Stimulated activated memory B cell treated with anti-CD40 and anti-IgM and Interleukin-4, amounts not matched to agents 10 μg/mL and 1 μg/mL and 100 μg/mL, for 72 hours (primary cell): ENCODE results near the gene STX12.
"Not testable (repeated sequence)": the region's sequence is repeated elsewhere in the genome, so short reads cannot be mapped to it uniquely, and the experiment has no call there.

Source experiments
- ATAC-seq: fragments of 150-1000 bp; cut with Tn5 transposase; 2 replicates; pipeline ENCODE4 v1.10.0; 2021
- H3K27ac Mint-ChIP-seq: one replicate; pipeline ENCODE4 v1.8.0; 2022; ENCODE audit warnings: mild to moderate bottlenecking, mixed read lengths
- H3K27me3 Mint-ChIP-seq: one replicate; pipeline ENCODE4 v1.8.0; 2022; ENCODE audit warnings: mixed read lengths
- H3K36me3 Mint-ChIP-seq: one replicate; pipeline ENCODE4 v1.8.0; 2022; ENCODE audit warnings: mixed read lengths
- H3K4me1 Mint-ChIP-seq: one replicate; pipeline ENCODE4 v1.8.0; 2022; ENCODE audit warnings: mixed read lengths
- H3K4me3 Mint-ChIP-seq: one replicate; pipeline ENCODE4 v1.8.0; 2022; ENCODE audit warnings: mild to moderate bottlenecking, moderate library complexity, mixed read lengths
- H3K9me3 Mint-ChIP-seq: one replicate; pipeline ENCODE4 v1.8.0; 2022; ENCODE audit warnings: mixed read lengths

STX12 gene

GRCh38 chr1:27763358-27763757, 9.7 kb upstream of the STX12 start:
- Mint-ChIP-seq H3K27me3 (no peaks in the 10 kb centered on the region), H3K9me3 (no peaks in the 10 kb centered on the region), H3K4me1 (no peaks in the 10 kb centered on the region), H3K27ac (no peak overlapping the region), H3K36me3 (peaks cover 13% of the 10 kb centered on the region), H3K4me3 (no peak overlapping the region)
- no peak for ATAC-seq

- Mint-ChIP-seq H3K27ac (no peak overlapping the region), H3K4me1 (peaks cover 6% of the 10 kb centered on the region), H3K27me3 (no peaks in the 10 kb centered on the region), H3K9me3 (no peaks in the 10 kb centered on the region), H3K4me3 (no peak overlapping the region), H3K36me3 (peaks cover under 1% of the 10 kb centered on the region)
- ATAC-seq: no peak
Observed at GRCh38 chr1:27770293-27770830, 2.7 kb upstream of the STX12 start.

GRCh38 chr1:27772036-27772931, 735 bp upstream of the STX12 start:
- peak overlapping the region; percentile 93 for H3K27ac Mint-ChIP-seq
- no peaks in the 10 kb centered on the region for H3K9me3 Mint-ChIP-seq
- peaks cover 13% of the 10 kb centered on the region for H3K36me3 Mint-ChIP-seq
- H3K4me1 Mint-ChIP-seq: peaks cover 22% of the 10 kb centered on the region
- ATAC-seq: no peak
- no peaks in the 10 kb centered on the region for H3K27me3 Mint-ChIP-seq
- H3K4me3 Mint-ChIP-seq: peak overlapping the region; percentile 90

- no peaks in the 10 kb centered on the region for H3K9me3 Mint-ChIP-seq
- peak overlapping the region; percentile 93 for H3K27ac Mint-ChIP-seq
- H3K4me1 Mint-ChIP-seq: peaks cover 25% of the 10 kb centered on the region
- H3K27me3 Mint-ChIP-seq: no peaks in the 10 kb centered on the region
- peak; percentile 40 for ATAC-seq
- H3K36me3 Mint-ChIP-seq: peaks cover 15% of the 10 kb centered on the region
- peak overlapping the region; percentile 90 for H3K4me3 Mint-ChIP-seq
Observed at GRCh38 chr1:27773826-27774445, 917 bp downstream of the STX12 start.

DNA sequence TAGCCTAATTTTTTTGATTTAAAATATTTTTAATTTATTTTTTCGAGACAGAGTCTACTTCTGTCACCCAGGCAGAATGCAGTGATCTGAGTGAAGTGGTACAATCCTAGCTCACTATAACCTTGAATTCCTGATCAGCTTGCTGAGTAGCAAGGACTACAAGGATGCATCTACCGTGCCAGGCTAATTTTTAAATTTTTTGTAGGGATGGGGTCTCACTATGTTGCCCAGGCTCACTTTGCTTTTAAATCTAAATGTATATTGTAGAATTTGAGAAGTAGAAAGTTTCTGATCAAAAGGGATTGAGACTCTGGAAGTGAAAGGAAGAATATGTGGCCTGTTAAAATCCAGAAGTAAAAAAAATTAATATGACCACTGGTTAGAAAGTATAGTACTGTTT, 1.6 kb downstream of the STX12 start:
- peaks cover 32% of the 10 kb centered on the region for H3K4me1 Mint-ChIP-seq
- H3K9me3 Mint-ChIP-seq: no peaks in the 10 kb centered on the region
- H3K27me3 Mint-ChIP-seq: no peaks in the 10 kb centered on the region
- ATAC-seq: no peak
- H3K36me3 Mint-ChIP-seq: peaks cover 19% of the 10 kb centered on the region
- no peak overlapping the region for H3K27ac Mint-ChIP-seq
- H3K4me3 Mint-ChIP-seq: no peak overlapping the region

DNA sequence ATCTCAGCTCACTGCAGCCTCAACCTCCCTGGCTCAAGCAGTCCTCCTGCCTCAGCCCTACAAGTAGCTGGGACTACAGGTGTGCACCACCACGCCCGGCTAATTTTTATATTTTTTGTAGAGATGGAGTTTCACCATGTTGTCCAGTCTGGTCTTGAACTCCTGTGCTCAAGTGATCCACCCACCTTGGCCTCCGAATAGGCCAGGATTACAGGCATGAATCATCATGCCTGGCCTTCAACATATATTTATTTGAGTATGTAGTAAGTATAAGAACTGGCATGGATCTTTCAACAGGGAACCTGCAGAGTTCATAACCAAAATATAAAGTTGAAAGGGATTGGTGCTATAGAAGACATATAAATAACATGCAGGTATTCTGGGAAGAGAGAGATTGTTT, 2.3 kb downstream of the STX12 start:
- not testable (repeated sequence) for H3K27me3 Mint-ChIP-seq

GRCh38 chr1:27776276-27776675, 3.3 kb downstream of the STX12 start:
- not testable (repeated sequence) for H3K4me3 Mint-ChIP-seq, H3K27me3 Mint-ChIP-seq, ATAC-seq, H3K9me3 Mint-ChIP-seq
- Mint-ChIP-seq H3K27ac (peak overlapping the region; percentile 62), H3K4me1 (peaks cover 38% of the 10 kb centered on the region), H3K36me3 (peaks cover 26% of the 10 kb centered on the region)

More for the DNA sequence above, 2.3 kb downstream of the STX12 start:
- ATAC-seq, H3K9me3 Mint-ChIP-seq, H3K4me3 Mint-ChIP-seq, H3K27ac Mint-ChIP-seq: not testable (repeated sequence)
- H3K36me3 Mint-ChIP-seq: peaks cover 26% of the 10 kb centered on the region
- peaks cover 38% of the 10 kb centered on the region for H3K4me1 Mint-ChIP-seq

GRCh38 chr1:27778056-27778455, 5.0 kb downstream of the STX12 start:
- Mint-ChIP-seq H3K36me3 (peaks cover 33% of the 10 kb centered on the region), H3K4me3 (no peak overlapping the region), H3K27me3 (no peaks in the 10 kb centered on the region), H3K4me1 (peaks cover 38% of the 10 kb centered on the region), H3K27ac (no peak overlapping the region), H3K9me3 (no peaks in the 10 kb centered on the region)
- no peak for ATAC-seq

GRCh38 chr1:27779122-27779521, 6.1 kb downstream of the STX12 start:
- H3K4me1 Mint-ChIP-seq: peaks cover 33% of the 10 kb centered on the region
- peak overlapping the region; percentile 24 for H3K27ac Mint-ChIP-seq
- H3K9me3 Mint-ChIP-seq: no peaks in the 10 kb centered on the region
- no peaks in the 10 kb centered on the region for H3K27me3 Mint-ChIP-seq
- no peak for ATAC-seq
- peaks cover 33% of the 10 kb centered on the region for H3K36me3 Mint-ChIP-seq
- H3K4me3 Mint-ChIP-seq: no peak overlapping the region

GRCh38 chr1:27782950-27783349, 9.9 kb downstream of the STX12 start:
- no peak for ATAC-seq
- Mint-ChIP-seq H3K27ac (no peak overlapping the region), H3K36me3 (peaks cover 18% of the 10 kb centered on the region), H3K4me3 (no peak overlapping the region), H3K27me3 (no peaks in the 10 kb centered on the region), H3K4me1 (peaks cover 27% of the 10 kb centered on the region), H3K9me3 (no peaks in the 10 kb centered on the region)

DNA sequence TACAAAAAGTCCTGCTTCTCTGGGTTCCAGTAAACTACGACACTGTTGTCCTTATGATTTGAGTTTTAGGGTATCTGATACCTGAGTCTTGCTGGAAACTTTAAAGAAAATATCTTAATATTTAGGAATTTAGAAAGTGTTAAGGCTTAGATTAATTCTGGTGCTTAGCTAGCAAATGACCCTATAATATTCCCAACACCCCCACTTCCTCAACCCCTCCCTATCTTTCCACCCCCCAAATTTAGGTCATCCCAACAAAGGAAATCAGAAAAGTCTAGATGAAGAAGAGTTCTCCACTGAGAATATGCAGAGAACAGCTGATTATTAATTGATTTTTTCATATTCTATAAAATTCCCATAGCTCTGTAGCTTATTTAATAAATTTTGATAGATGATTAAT, 11.7 kb downstream of the STX12 start:
- Mint-ChIP-seq H3K4me3 (no peak overlapping the region), H3K27ac (no peak overlapping the region), H3K36me3 (peaks cover 20% of the 10 kb centered on the region), H3K27me3 (no peaks in the 10 kb centered on the region), H3K4me1 (peaks cover 19% of the 10 kb centered on the region), H3K9me3 (no peaks in the 10 kb centered on the region)
- no peak for ATAC-seq

DNA sequence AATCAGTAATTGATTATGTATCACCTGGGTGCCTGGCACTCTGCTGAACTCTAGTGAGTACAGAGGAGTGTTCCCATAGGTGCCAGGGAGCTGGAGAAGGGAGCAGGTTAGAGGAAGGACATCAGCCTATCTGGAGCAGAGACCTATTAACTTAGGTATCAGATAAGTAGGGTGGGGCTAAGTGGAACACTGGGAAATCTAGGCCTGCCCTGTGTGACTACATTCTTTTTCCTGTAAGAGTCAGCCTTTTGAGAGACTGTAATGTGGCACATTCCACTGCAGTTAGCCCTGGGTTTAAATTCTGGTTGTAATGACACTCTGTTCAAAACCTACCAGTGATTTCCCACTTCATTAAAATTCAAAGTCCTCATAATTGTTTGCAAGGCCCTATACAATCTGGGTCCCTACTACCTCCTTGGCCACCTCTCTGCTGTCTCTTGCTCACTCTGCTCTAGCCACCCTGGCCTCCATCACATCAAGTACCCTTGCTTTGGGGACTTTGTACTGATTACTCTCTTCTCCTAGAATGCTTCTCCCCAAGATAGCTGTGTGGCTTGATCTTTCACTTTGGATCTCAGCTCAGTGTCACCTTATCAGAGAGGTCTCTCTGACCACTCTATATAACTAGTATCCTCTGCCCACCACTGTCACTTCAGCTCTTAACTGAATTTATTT, 12.9 kb downstream of the STX12 start:
- H3K9me3 Mint-ChIP-seq: no peaks in the 10 kb centered on the region
- peaks cover 22% of the 10 kb centered on the region for H3K36me3 Mint-ChIP-seq
- H3K27me3 Mint-ChIP-seq: no peaks in the 10 kb centered on the region
- H3K4me3 Mint-ChIP-seq: no peak overlapping the region
- no peak for ATAC-seq
- peak overlapping the region; percentile 1 for H3K27ac Mint-ChIP-seq
- peaks cover 13% of the 10 kb centered on the region for H3K4me1 Mint-ChIP-seq

DNA sequence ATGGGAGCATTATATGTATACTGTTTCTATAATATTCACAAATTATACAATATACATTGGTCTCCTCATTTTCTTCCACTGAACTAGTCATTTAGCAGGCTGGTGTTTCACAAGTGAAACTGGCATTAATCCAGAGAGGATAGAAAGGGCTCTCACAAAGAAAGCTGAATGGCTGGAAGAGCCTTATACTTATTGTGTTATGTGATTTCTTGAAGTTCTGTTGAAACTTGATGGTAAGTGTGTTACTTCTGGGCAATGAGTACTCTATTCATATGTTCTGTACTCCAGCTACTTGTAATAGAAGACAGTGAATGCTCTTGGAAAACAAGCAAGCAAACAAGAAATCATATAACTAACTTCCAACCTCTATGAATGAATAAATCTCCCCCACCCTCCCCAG, 14.9 kb downstream of the STX12 start:
- ATAC-seq: no peak
- Mint-ChIP-seq H3K9me3 (no peaks in the 10 kb centered on the region), H3K36me3 (peaks cover 22% of the 10 kb centered on the region), H3K4me3 (no peak overlapping the region), H3K4me1 (peaks cover 13% of the 10 kb centered on the region), H3K27ac (no peak overlapping the region), H3K27me3 (no peaks in the 10 kb centered on the region)

DNA sequence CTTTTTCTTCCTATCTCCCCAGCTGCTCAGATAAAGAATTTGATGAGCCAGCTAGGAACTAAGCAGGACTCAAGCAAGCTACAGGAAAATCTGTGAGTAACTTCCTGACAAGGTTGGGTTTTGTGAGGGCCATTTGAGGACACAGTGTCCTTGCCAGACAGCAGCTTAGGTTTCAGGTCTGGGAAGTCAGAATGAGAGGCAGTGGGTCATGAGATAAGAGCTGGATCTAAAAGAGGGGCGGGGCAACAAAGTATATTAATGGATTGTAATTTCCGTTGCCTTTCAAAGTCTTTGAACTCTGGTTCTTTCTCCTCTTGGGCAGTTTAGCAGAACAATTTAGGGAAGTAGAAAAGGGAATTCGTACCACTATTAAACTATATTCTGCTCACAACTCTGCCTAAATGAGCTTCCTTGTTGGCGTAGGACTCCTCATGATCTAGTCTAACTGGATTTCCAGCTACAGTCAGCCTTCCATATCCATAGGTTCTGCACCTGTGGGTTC, 16.6 kb downstream of the STX12 start:
- H3K4me3 Mint-ChIP-seq: no peak overlapping the region

DNA sequence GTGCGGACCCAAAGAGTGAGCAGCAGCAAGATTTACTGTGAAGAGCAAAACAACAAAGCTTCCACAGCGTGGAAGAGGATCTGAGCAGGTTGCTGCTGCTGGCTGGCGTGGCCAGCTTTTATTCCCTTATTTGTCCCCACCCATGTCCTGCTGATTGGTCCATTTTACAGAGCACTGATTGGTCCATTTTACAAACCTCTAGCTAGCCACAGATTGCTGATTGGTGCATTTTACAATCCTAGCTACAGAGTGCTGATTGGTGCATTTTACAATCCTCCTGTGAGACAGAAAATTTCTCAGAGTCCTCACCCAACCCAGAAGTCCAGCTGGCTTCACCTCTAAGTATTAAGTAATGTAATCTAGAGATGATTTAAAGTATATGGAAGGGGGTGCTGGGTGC, 17.3 kb downstream of the STX12 start:
- H3K27ac Mint-ChIP-seq, ATAC-seq, H3K27me3 Mint-ChIP-seq, H3K4me3 Mint-ChIP-seq, H3K9me3 Mint-ChIP-seq: not testable (repeated sequence)
- peaks cover 13% of the 10 kb centered on the region for H3K4me1 Mint-ChIP-seq
- H3K36me3 Mint-ChIP-seq: peaks cover 34% of the 10 kb centered on the region

More for the DNA sequence above, 16.6 kb downstream of the STX12 start:
- no peaks in the 10 kb centered on the region for H3K9me3 Mint-ChIP-seq
- no peak overlapping the region for H3K27ac Mint-ChIP-seq
- H3K4me1 Mint-ChIP-seq: peaks cover 13% of the 10 kb centered on the region
- ATAC-seq: no peak
- peaks cover 28% of the 10 kb centered on the region for H3K36me3 Mint-ChIP-seq
- no peaks in the 10 kb centered on the region for H3K27me3 Mint-ChIP-seq
